ACC112 (cell line): ENCODE results near the gene MED27.
"Not testable (repeated sequence)": the region's sequence is repeated elsewhere in the genome, so short reads cannot be mapped to it uniquely, and the experiment has no call there.

ENCODE experiments used
- H2AFZ ChIP-seq: fragments of 200-600 bp; sonication (generic); one replicate; pipeline ENCODE4 v1.6.0; 2017; ENCODE audit warnings: antibody characterized with exemption, low read length; ENCODE audit not compliant: unreplicated experiment
- H3K27ac ChIP-seq: fragments of 200-600 bp; sonication (generic); 2 replicates; pipeline ENCODE4 v1.5.1; 2014; ENCODE audit warnings: low read depth, mild to moderate bottlenecking, antibody characterized with exemption, low read length, moderate library complexity
- H3K27me3 ChIP-seq: fragments of 200-600 bp; sonication (generic); 2 replicates; pipeline ENCODE4 v1.6.1; 2014; ENCODE audit warnings: mild to moderate bottlenecking, antibody characterized with exemption, low read length, moderate library complexity, mixed read lengths; ENCODE audit not compliant: insufficient read depth
- H3K36me3 ChIP-seq: fragments of 200-600 bp; sonication (generic); 2 replicates; pipeline ENCODE4 v1.6.1; 2016; ENCODE audit warnings: mild to moderate bottlenecking, antibody characterized with exemption, low read length, moderate library complexity, mixed read lengths; ENCODE audit not compliant: insufficient read depth
- H3K4me1 ChIP-seq: fragments of 200-600 bp; sonication (generic); one replicate; pipeline ENCODE4 v1.6.1; 2016; ENCODE audit warnings: low read length, mixed read lengths; ENCODE audit not compliant: insufficient read depth, unreplicated experiment, control insufficient read depth
- H3K4me3 ChIP-seq: fragments of 200-600 bp; sonication (generic); 2 replicates; pipeline ENCODE4 v1.5.1; 2014; ENCODE audit warnings: mild to moderate bottlenecking, low read depth, low read length
- H3K79me2 ChIP-seq: fragments of 200-600 bp; sonication (generic); one replicate; pipeline ENCODE4 v1.6.0; 2016; ENCODE audit warnings: low read length; ENCODE audit not compliant: control insufficient read depth, unreplicated experiment, insufficient read depth

The MED27 gene

DNA sequence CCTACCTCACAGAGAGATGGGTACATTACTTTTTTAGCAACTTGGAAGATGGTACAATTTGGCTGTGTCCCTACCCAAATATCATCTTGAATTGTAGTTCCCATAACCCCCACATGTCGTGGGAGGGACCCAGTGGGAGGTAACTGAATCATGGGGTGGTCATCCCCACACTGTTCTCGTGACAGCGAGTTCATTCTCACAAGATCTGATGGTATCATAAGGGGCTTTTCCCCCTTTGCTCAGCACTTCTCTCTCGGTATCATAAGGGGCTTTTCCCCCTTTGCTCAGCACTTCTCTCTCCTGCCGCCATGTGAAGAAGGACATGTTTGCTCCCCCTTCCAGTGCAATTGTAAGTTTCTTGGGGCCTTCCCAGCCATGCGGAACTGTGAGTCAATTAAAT is 21.4 kb downstream of the MED27 start:
- H3K36me3 ChIP-seq, result peaks cover 25% of the 10 kb centered on the region
- H3K4me3 ChIP-seq, H3K27me3 ChIP-seq, H2AFZ ChIP-seq, H3K4me1 ChIP-seq, H3K27ac ChIP-seq: not testable (repeated sequence)
- H3K79me2 ChIP-seq, result peaks cover 78% of the 10 kb centered on the region

DNA sequence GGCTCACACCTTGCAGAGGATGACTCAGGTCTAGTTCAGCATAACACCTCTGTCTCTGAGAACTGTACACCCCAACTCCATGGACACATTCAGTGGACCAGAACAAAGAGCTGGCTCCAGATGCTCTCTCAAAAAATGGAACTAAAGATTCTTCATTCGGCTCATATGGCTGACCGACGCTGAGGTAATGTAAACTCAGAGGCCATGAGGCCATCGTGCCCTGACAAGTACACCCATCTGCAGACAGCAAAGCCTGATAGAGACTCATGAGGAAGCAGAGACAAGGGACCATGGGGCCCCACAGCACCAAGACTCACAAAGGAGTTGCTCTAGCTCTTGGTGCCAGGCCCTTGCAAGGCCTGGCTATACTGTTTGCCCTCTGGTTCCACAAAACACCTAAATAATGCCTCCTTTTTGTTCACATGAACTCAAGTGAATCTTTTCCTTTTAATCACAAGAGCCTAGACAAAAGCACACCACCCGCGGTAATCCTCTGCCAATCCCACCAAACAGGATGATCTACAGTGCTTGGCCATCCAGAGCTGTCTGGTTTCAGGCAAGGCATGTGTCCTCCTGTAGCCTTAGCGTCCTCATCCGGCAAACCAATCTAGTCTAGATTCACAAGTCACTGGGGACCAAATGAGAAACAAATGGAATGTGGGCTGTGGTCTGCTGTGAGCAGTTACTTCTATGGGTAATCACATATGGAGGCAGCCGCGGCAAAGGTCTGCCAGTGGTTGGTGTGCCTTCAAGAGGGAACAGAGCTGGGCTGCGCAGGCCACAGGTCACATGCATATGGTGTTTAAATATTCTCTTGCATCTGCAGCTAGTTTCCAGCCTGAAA is 22.7 kb downstream of the MED27 start:
- H3K79me2 ChIP-seq, result peaks cover 77% of the 10 kb centered on the region
- no peak overlapping the region for H2AFZ ChIP-seq
- peaks cover 25% of the 10 kb centered on the region for H3K36me3 ChIP-seq
- H3K27me3 ChIP-seq, result no peaks in the 10 kb centered on the region
- H3K27ac ChIP-seq, result no peak overlapping the region
- no peaks in the 10 kb centered on the region for H3K4me1 ChIP-seq
- H3K4me3 ChIP-seq, result no peak overlapping the region

DNA sequence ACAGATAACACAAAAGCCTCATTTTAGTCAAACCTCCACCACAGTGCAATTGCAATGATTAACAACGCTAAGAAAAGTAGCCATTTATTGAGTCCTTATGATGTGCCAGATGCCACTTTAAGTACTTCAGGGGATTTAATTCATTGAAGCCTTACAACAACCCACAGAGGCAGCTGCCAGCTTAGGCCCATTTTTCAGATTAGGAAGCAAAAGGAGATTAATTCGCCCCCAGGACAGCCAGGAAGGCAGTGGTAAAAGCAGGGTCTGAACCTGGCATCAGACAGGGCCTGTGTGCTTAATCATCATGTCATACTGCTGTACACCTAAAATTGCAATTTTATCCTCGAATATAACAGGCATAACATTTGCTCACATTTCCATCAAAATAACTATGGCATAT is 23.9 kb downstream of the MED27 start:
- Histone ChIP-seq H3K4me3 (no peak overlapping the region), H3K79me2 (peaks cover 79% of the 10 kb centered on the region), H3K27ac (no peak overlapping the region), H2AFZ (no peak overlapping the region), H3K36me3 (peaks cover 25% of the 10 kb centered on the region), H3K4me1 (no peaks in the 10 kb centered on the region), H3K27me3 (no peaks in the 10 kb centered on the region)

- Histone ChIP-seq H3K27ac (no peak overlapping the region), H2AFZ (no peak overlapping the region), H3K36me3 (peaks cover 11% of the 10 kb centered on the region), H3K27me3 (no peaks in the 10 kb centered on the region), H3K79me2 (peaks cover 83% of the 10 kb centered on the region), H3K4me1 (no peaks in the 10 kb centered on the region), H3K4me3 (no peak overlapping the region)
These were observed 25.6 kb downstream of the MED27 start for GRCh38 chr9:132054024-132054423.

DNA sequence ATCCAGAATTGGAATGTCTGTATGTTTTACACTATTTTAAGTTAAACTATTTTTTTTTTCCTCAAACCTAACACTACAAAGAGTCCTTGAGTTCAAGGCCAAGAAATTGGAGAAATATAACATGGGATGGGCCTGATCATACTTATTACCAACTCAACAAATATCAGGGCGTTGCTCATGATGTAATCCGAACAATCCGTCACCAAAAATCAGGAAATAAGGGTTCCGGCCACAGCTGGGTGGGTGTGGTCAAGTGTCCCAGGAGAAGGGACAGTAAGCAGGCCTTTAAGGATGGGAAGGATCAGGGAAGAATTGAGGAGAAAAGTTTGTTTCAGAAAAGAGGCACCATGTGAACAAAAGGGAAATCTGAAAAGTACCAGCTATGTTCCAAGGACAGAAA is 29.8 kb downstream of the MED27 start:
- no peaks in the 10 kb centered on the region for H3K27me3 ChIP-seq
- H3K79me2 ChIP-seq, result peaks cover 80% of the 10 kb centered on the region
- H3K4me3 ChIP-seq, result no peak overlapping the region
- no peaks in the 10 kb centered on the region for H3K36me3 ChIP-seq
- peaks cover 7% of the 10 kb centered on the region for H3K4me1 ChIP-seq
- no peak overlapping the region for H2AFZ ChIP-seq
- no peak overlapping the region for H3K27ac ChIP-seq

GRCh38 chr9:132049323-132049882 is 30.3 kb downstream of the MED27 start:
- Histone ChIP-seq H3K27me3 (no peaks in the 10 kb centered on the region), H3K79me2 (peaks cover 79% of the 10 kb centered on the region), H3K4me1 (peaks cover 8% of the 10 kb centered on the region), H2AFZ (no peak overlapping the region), H3K27ac (no peak overlapping the region), H3K36me3 (no peaks in the 10 kb centered on the region), H3K4me3 (no peak overlapping the region)

DNA sequence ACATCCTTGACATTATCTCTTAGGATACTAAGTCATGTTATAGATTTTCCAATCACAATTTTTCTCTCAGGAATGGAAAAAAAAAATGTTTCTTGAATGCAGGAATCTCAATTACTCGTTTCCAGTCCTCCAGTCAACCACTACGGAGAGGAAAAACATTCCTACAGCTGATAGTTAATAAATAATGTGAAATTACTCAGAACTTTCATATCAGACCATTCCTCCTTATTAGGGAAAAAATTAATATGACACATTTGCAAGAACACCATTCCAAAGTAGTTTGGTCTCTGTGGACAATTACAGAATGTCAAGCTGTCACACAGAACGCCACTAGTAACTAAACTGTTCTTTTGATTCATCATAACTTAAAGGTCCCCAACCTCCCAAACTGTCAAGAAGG is 31.5 kb downstream of the MED27 start:
- Histone ChIP-seq H3K36me3 (no peaks in the 10 kb centered on the region), H3K79me2 (peaks cover 75% of the 10 kb centered on the region), H3K4me1 (peaks cover 19% of the 10 kb centered on the region), H3K27ac (no peak overlapping the region), H3K4me3 (no peak overlapping the region), H3K27me3 (no peaks in the 10 kb centered on the region), H2AFZ (no peak overlapping the region)

GRCh38 chr9:132046456-132046855 is 33.2 kb downstream of the MED27 start:
- Histone ChIP-seq H3K4me1 (peaks cover 31% of the 10 kb centered on the region), H3K36me3 (no peaks in the 10 kb centered on the region)

GRCh38 chr9:132044176-132044875 is 35.3 kb downstream of the MED27 start:
- Histone ChIP-seq H3K27me3 (no peaks in the 10 kb centered on the region), H2AFZ (no peak overlapping the region), H3K79me2 (peaks cover 67% of the 10 kb centered on the region), H3K4me3 (no peak overlapping the region), H3K4me1 (peaks cover 31% of the 10 kb centered on the region), H3K36me3 (no peaks in the 10 kb centered on the region), H3K27ac (no peak overlapping the region)

More at GRCh38 chr9:132046456-132046855, 33.2 kb downstream of the MED27 start:
- no peak overlapping the region for H3K27ac ChIP-seq
- no peak overlapping the region for H2AFZ ChIP-seq
- no peaks in the 10 kb centered on the region for H3K27me3 ChIP-seq
- H3K79me2 ChIP-seq, result peaks cover 71% of the 10 kb centered on the region
- no peak overlapping the region for H3K4me3 ChIP-seq

- Histone ChIP-seq H3K4me1 (peaks cover 31% of the 10 kb centered on the region), H3K4me3 (no peak overlapping the region), H3K27ac (peak overlapping the region; percentile 85; the same call in 1 of the 2 replicates), H3K36me3 (no peaks in the 10 kb centered on the region), H3K27me3 (no peaks in the 10 kb centered on the region), H2AFZ (no peak overlapping the region), H3K79me2 (peaks cover 63% of the 10 kb centered on the region)
These were observed 36.0 kb downstream of the MED27 start for GRCh38 chr9:132043708-132044107.
